ENCODE results near the gene ZDHHC17.

GRCh38 chr12:76899522-76899921, 135.6 kb downstream of the ZDHHC17 start:
- no peak for TF ChIP-seq CTCF (IDR thresholded peaks at IDR 0.05)
- no peak for TF ChIP-seq POLR2A (IDR thresholded peaks at IDR 0.05)
